IMR-90 (cell line): Measurements from ENCODE around the gene CTDSP2. TPM values are rescaled to one million over a fixed set of nuclear protein-coding genes. Genes with fewer than 3 reads are reported as not detected.

Source experiments
- ATAC-seq: fragments of 200-7000 bp; cut with Tn5 transposase; 2 replicates; pipeline ENCODE4 v1.9.1; 2020; ENCODE audit warnings: low read depth, mild to moderate bottlenecking, moderate library complexity
- BruUV-seq: library from RNA; stranded (reverse); fragments of 400-500 nt; replicated peaks from 2 replicates; lab custom pipeline; 2021; lab: Mats Ljungman, UMichigan
- CTCF ChIA-PET: fragments of 300-600 bp; formaldehyde crosslinking; extraction: SDS; loops from one replicate; lab custom pipeline; 2021; ENCODE audit warnings: antibody characterized with exemption; lab: Yijun Ruan, JAX
- POLR2A ChIA-PET: fragments of 300-600 bp; sonication (Branson Sonifier 250); formaldehyde crosslinking; loops from one replicate; lab custom pipeline; 2022; ENCODE audit warnings: antibody characterized with exemption; ENCODE audit not compliant: unreplicated experiment; lab: Charles Lee
- DNase-seq: peaks from one replicate; pipeline ENCODE4 v3.0.0; 2013
- H2AFZ ChIP-seq: replicated peaks from 2 replicates; pipeline ENCODE3; 2013; ENCODE audit warnings: low read length, mild to moderate bottlenecking; ENCODE audit not compliant: poor library complexity
- H2AK5ac ChIP-seq: 2 replicates; pipeline ENCODE4 v1.6.1; 2013; ENCODE audit warnings: low read depth, low read length, inconsistent platforms
- H2AK9ac ChIP-seq: replicated peaks from 2 replicates; pipeline ENCODE3; 2013; ENCODE audit warnings: mild to moderate bottlenecking, low read depth, low read length, moderate library complexity; ENCODE audit not compliant: poor library complexity
- H2BK120ac ChIP-seq: 2 replicates; pipeline ENCODE4 v1.6.1; 2013; ENCODE audit warnings: low read depth, low read length, inconsistent platforms
- H2BK15ac ChIP-seq: 3 replicates; pipeline ENCODE4 v1.6.1; 2013; ENCODE audit warnings: low read depth, low read length, inconsistent platforms
- H2BK20ac ChIP-seq: 2 replicates; pipeline ENCODE4 v1.6.1; 2013; ENCODE audit warnings: low read depth, mild to moderate bottlenecking, inconsistent platforms, low read length, moderate library complexity
- H2BK5ac ChIP-seq: 2 replicates; pipeline ENCODE4 v1.6.1; 2013; ENCODE audit warnings: mild to moderate bottlenecking, low read depth, low read length, inconsistent platforms; ENCODE audit not compliant: poor library complexity, severe bottlenecking
- H3K14ac ChIP-seq: replicated peaks from 2 replicates; pipeline ENCODE4 v1.6.1; 2013; ENCODE audit warnings: low read depth, low read length, inconsistent platforms
- H3K18ac ChIP-seq: 2 replicates; pipeline ENCODE4 v1.6.1; 2013; ENCODE audit warnings: low read depth, low read length, control low read depth
- H3K23ac ChIP-seq: 2 replicates; pipeline ENCODE4 v1.6.1; 2013; ENCODE audit warnings: low read depth, low read length, inconsistent platforms
- H3K27ac ChIP-seq: 2 replicates; pipeline ENCODE4 v1.5.1; 2013; ENCODE audit warnings: mild to moderate bottlenecking, control low read depth, low read length; ENCODE audit not compliant: insufficient read depth
- H3K27me3 ChIP-seq: 2 replicates; pipeline ENCODE4 v1.6.1; 2013; ENCODE audit warnings: low read length; ENCODE audit not compliant: control insufficient read depth, insufficient read depth
- H3K36me3 ChIP-seq: 2 replicates; pipeline ENCODE4 v1.6.1; 2013; ENCODE audit warnings: low read length, mixed read lengths; ENCODE audit not compliant: control insufficient read depth, insufficient read depth
- H3K4ac ChIP-seq: 2 replicates; pipeline ENCODE4 v1.6.1; 2013; ENCODE audit warnings: low read depth, low read length, inconsistent platforms
- H3K4me1 ChIP-seq: 2 replicates; pipeline ENCODE4 v1.6.1; 2013; ENCODE audit warnings: low read length, mixed read lengths; ENCODE audit not compliant: control insufficient read depth, insufficient read depth
- H3K4me2 ChIP-seq: 2 replicates; pipeline ENCODE4 v1.6.1; 2013; ENCODE audit warnings: low read depth, mild to moderate bottlenecking, control low read depth, low read length, moderate library complexity
- H3K4me3 ChIP-seq: 2 replicates; pipeline ENCODE4 v1.5.1; 2013; ENCODE audit warnings: low read depth, mild to moderate bottlenecking, control low read depth, low read length, moderate library complexity; ENCODE audit not compliant: insufficient read depth
- H3K56ac ChIP-seq: 2 replicates; pipeline ENCODE4 v1.6.1; 2013; ENCODE audit warnings: low read length, inconsistent platforms; ENCODE audit not compliant: insufficient read depth; ENCODE audit errors: extremely low read depth
- H3K79me1 ChIP-seq, 2 experiments: 2 replicates each; pipeline ENCODE4 v1.6.1; 2013; ENCODE audit warnings: low read length in 2 of 2, inconsistent platforms in 1 of 2, low read depth in 1 of 2
- H3K9ac ChIP-seq: 2 replicates; pipeline ENCODE4 v1.6.1; 2013; ENCODE audit warnings: low read depth, low read length, control low read depth
- H3K9me1 ChIP-seq: 2 replicates; pipeline ENCODE4 v1.6.1; 2013; ENCODE audit warnings: low read length, inconsistent platforms; ENCODE audit not compliant: insufficient read depth
- H3K9me3 ChIP-seq: 2 replicates; pipeline ENCODE4 v1.6.1; 2013; ENCODE audit warnings: low read length; ENCODE audit not compliant: control insufficient read depth, insufficient read depth
- H4K20me1 ChIP-seq: 2 replicates; pipeline ENCODE4 v1.6.1; 2013; ENCODE audit warnings: low read length, inconsistent platforms; ENCODE audit not compliant: insufficient read depth
- H4K5ac ChIP-seq: 2 replicates; pipeline ENCODE4 v1.6.1; 2013; ENCODE audit warnings: mild to moderate bottlenecking, low read depth, low read length, control low read depth
- H4K8ac ChIP-seq, 2 experiments: 2 replicates each; pipeline ENCODE4 v1.6.1; 2013; ENCODE audit warnings: low read depth in 2 of 2, low read length in 2 of 2, control low read depth in 1 of 2, inconsistent platforms in 1 of 2
- H4K91ac ChIP-seq: 2 replicates; pipeline ENCODE4 v1.6.1; 2013; ENCODE audit warnings: low read depth, low read length, inconsistent platforms; ENCODE audit not compliant: insufficient read depth
- SMC3 ChIP-seq: fragments of 150-350 bp; IDR thresholded peaks from 2 replicates; pipeline ENCODE4 v1.6.1; 2016; ENCODE audit warnings: low read depth, mild to moderate bottlenecking, antibody characterized with exemption, low read length, moderate library complexity
- WGBS, 2 experiments: methylation state at CpG; one replicate each; pipeline versions ENCODE4 v1.1.5 to v1.1.7; 2013; ENCODE audit warnings: missing lambda C conversion rate in 2 of 2; ENCODE audit not compliant: insufficient read length in 1 of 2; ENCODE audit errors: extremely low coverage in 2 of 2; 5-methylcytosine and 5-hydroxymethylcytosine counted together
- dilution Hi-C: fragments of 300-500 bp; cut with HindIII; formaldehyde crosslinking; loops from one replicate; pipeline ENCODE4 v1.14.3; 2018; ENCODE audit warnings: low sequenced_read_pairs; ENCODE audit not compliant: unreplicated experiment
- in situ Hi-C: fragments of 300-500 bp; cut with MboI; formaldehyde crosslinking; loops from 3 replicates; pipeline ENCODE4 v1.14.3; 2019; ENCODE audit warnings: low sequenced_read_pairs, inconsistent platforms, mixed read lengths
- intact Hi-C: fragments of 100-400 bp; cut with micrococcal nuclease; formaldehyde crosslinking; loops from 2 replicates; pipeline ENCODE4 v1.10.0; 2022
- polyA plus RNA-seq, 3 experiments: library from polyadenylated mRNA; depleted of rRNA; stranded (reverse); fragments of >200 nt; gene quantifications; 2 replicates each; pipeline ENCODE4 v1.2.3, GENCODE V29; 2012; ENCODE audit warnings: low replicate concordance in 1 of 3
- total RNA-seq: library from RNA; depleted of rRNA; stranded (reverse); fragments of >200 nt; gene quantifications from 2 replicates; pipeline ENCODE4 v1.2.3, GENCODE V29; 2012

The CTDSP2 gene
- total and polyA plus RNA-seq, 2 of the 4 experiments (the other 2 are of a cell fraction) = 114 to 156 TPM

DNA sequence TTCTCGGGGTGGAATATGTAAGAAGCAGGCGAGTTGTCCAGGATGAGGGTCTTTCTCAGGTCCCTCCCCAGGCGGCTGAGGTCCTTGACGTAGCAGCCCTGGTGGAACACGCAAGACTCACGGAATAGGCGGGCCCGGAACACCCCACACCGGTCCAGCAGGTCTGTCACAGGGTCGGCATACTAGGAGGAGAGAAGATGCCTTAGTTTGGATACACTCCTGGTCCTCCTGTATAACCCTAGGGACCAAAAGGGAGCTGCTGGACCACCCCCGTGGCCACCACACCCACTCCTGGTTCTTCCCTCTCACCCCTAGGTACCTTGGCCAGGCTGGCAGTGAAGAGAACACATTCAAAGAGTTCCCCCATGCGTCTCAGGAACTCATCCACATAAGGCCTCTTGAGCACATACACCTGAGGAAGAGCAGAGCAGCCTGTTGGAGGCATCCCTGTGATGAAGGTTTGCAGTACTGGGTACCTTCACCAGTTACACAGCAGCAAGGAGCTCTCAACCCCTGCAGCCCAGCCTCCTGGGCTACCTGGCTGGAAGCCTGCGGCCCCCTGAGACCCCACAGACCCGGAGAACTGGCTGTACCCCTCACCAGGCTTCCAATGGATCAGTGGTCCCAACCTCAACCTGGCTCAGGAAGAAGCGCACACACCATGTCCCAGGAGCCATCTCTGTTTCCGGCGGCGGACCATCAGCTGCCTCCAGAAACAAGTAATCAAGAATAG is 22.5 kb downstream of the CTDSP2 start:
- DNase-seq (no peak), ATAC-seq (no peak)
- Histone ChIP-seq H2BK5ac (no peak overlapping the region), H2AK9ac (no peak overlapping the region), H3K9ac (no peak overlapping the region), H3K36me3 (peaks cover 85% of the 10 kb centered on the region), H3K4ac (no peak overlapping the region), H3K4me3 (no peak overlapping the region), H3K9me1 (peaks cover 2% of the 10 kb centered on the region; the same call in 1 of the 2 replicates), H3K4me1 (peaks cover 1% of the 10 kb centered on the region; the same call in 1 of the 2 replicates), H3K23ac (no peak overlapping the region), H3K18ac (no peak overlapping the region), H3K56ac (no peak overlapping the region), H3K14ac (no peak overlapping the region), H2BK15ac (no peak overlapping the region), H4K91ac (no peak overlapping the region), H4K5ac (no peak overlapping the region), H3K79me1 (peaks cover 45 to 73% of the 10 kb centered on the region in 2 experiments), H2BK120ac (no peak overlapping the region), H3K27me3 (no peaks in the 10 kb centered on the region), H4K8ac (no peak overlapping the region), H3K27ac (no peak overlapping the region), H2AFZ (no peak overlapping the region), H3K4me2 (no peak overlapping the region), H2BK20ac (no peak overlapping the region), H2AK5ac (no peak overlapping the region), H4K20me1 (peaks cover 64% of the 10 kb centered on the region), H3K9me3 (no peaks in the 10 kb centered on the region)
- POLR2A ChIA-PET = no interaction called here
- BruUV-seq = no TSS peak
- CTCF ChIA-PET = no interaction called here
- WGBS, 2 experiments = 93% methylated on average over 3 of the region's 18 CpGs; no CpG with 5 or more reads in 1 of the 2 experiments
- TF ChIP-seq SMC3 = no peak
- intact Hi-C loops (no loop called here), in situ Hi-C loops (no loop called here), dilution Hi-C loops (no loop called here)
